ENCODE data around the gene FGF7. TPM values are rescaled to one million over a fixed set of nuclear protein-coding genes. Genes with fewer than 3 reads are reported as not detected.

Gene FGF7
- total RNA-seq = 377 and 445 TPM in 2 replicates

DNA sequence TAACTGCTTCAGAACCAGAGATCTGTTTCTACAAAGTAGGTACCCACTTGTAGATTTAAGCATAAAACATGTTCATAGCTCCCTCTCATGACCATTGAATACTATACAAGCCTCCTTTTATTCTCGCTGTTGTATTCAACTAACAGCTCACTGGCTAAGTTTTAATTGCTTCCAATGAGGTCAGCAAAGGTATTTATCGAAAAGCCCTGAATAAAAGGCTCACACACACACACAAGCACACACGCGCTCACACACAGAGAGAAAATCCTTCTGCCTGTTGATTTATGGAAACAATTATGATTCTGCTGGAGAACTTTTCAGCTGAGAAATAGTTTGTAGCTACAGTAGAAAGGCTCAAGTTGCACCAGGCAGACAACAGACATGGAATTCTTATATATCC is at the start of gene FGF7:
FGF7 (plus strand) TSS at position 222 of the 400 bp plus-strand sequence. CDS start 1,056 bp downstream, outside the sequence.
- Histone ChIP-seq H3K27ac (ENCODE audit: low read depth, low read length) (peak within 1 kb of the TSS; percentile 77), H3K4me2 (ENCODE audit: insufficient read depth, low read length) (peak within 1 kb of the TSS; percentile 79), H3K4me3 (ENCODE audit: insufficient read depth, low read length) (peak within 1 kb of the TSS; percentile 80)

GRCh38 chr15:49379996-49380395 is 43.0 kb upstream of the FGF7 start:
- Histone ChIP-seq H3K27me3 (ENCODE audit: insufficient read depth, low read length) (no peaks in the 10 kb centered on the region), H3K27ac (ENCODE audit: low read depth, low read length) (no peak overlapping the region), H3K4me1 (ENCODE audit: insufficient read depth, low read length) (no peaks in the 10 kb centered on the region), H3K4me3 (ENCODE audit: insufficient read depth, low read length) (no peak overlapping the region), H3K9me3 (ENCODE audit: low read depth, low read length) (no peaks in the 10 kb centered on the region), H3K36me3 (ENCODE audit: insufficient read depth, low read length) (no peaks in the 10 kb centered on the region), H3K4me2 (ENCODE audit: insufficient read depth, low read length) (no peak overlapping the region), H4K20me1 (ENCODE audit: insufficient read depth, low read length) (no peaks in the 10 kb centered on the region), H2AFZ (ENCODE audit: low read length) (no peak overlapping the region), H3K79me2 (ENCODE audit: insufficient read depth, low read length) (no peaks in the 10 kb centered on the region)
- TF ChIP-seq, protein P1, sequence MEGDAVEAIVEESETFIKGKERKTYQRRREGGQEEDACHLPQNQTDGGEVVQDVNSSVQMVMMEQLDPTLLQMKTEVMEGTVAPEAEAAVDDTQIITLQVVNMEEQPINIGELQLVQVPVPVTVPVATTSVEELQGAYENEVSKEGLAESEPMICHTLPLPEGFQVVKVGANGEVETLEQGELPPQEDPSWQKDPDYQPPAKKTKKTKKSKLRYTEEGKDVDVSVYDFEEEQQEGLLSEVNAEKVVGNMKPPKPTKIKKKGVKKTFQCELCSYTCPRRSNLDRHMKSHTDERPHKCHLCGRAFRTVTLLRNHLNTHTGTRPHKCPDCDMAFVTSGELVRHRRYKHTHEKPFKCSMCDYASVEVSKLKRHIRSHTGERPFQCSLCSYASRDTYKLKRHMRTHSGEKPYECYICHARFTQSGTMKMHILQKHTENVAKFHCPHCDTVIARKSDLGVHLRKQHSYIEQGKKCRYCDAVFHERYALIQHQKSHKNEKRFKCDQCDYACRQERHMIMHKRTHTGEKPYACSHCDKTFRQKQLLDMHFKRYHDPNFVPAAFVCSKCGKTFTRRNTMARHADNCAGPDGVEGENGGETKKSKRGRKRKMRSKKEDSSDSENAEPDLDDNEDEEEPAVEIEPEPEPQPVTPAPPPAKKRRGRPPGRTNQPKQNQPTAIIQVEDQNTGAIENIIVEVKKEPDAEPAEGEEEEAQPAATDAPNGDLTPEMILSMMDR (IDR thresholded peaks at IDR 0.05; ENCODE audit: extremely low read depth, low read depth, low read length) = no peak
- no peak for DNase-seq (ENCODE audit: insufficient read length, low spot score, missing footprints)

More for the DNA sequence above, at the start of gene FGF7:
- no peaks in the 10 kb centered on the region for H4K20me1 ChIP-seq (ENCODE audit: insufficient read depth, low read length)
- no peaks in the 10 kb centered on the region for H3K27me3 ChIP-seq (ENCODE audit: insufficient read depth, low read length)
- H3K4me1 ChIP-seq (ENCODE audit: insufficient read depth, low read length) = peaks cover 9% of the 10 kb centered on the region
- H3K79me2 ChIP-seq (ENCODE audit: insufficient read depth, low read length) = peaks cover 48% of the 10 kb centered on the region
- TF ChIP-seq, protein P1 (IDR thresholded peaks at IDR 0.05; ENCODE audit: extremely low read depth, low read depth, low read length) = peak; percentile 47
- peak within 1 kb of the TSS; percentile 30 for H2AFZ ChIP-seq (ENCODE audit: low read length)
- H3K36me3 ChIP-seq (ENCODE audit: insufficient read depth, low read length) = peaks cover 10% of the 10 kb centered on the region
- peak; percentile 56 for DNase-seq (ENCODE audit: insufficient read length, low spot score, missing footprints)
- H3K9me3 ChIP-seq (ENCODE audit: low read depth, low read length) = no peaks in the 10 kb centered on the region

DNA sequence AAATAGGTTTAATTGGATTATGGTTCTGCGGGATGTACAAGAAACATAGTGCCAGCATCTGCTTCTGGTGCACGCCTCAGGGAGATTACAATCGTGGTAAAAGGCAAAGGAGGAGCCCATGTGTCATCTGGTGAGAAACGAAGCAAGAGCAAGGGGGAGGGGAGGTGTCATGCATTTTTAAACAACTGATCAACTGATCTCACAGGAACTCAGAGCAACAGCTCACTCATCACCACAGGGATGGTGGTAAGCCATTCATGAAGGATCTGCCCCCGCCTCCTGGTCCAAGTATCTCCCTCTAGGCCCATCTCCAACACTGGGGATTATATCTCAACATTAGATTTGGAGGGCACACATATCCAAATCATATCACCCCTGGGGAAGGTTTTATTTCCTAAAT is 42.1 kb upstream of the FGF7 start:
- no peaks in the 10 kb centered on the region for H3K4me1 ChIP-seq (ENCODE audit: insufficient read depth, low read length)
- no peaks in the 10 kb centered on the region for H3K36me3 ChIP-seq (ENCODE audit: insufficient read depth, low read length)
- no peak for DNase-seq (ENCODE audit: insufficient read length, low spot score, missing footprints)
- no peak overlapping the region for H3K4me3 ChIP-seq (ENCODE audit: insufficient read depth, low read length)
- no peaks in the 10 kb centered on the region for H4K20me1 ChIP-seq (ENCODE audit: insufficient read depth, low read length)
- H2AFZ ChIP-seq (ENCODE audit: low read length) = no peak overlapping the region
- no peaks in the 10 kb centered on the region for H3K79me2 ChIP-seq (ENCODE audit: insufficient read depth, low read length)
- no peak overlapping the region for H3K4me2 ChIP-seq (ENCODE audit: insufficient read depth, low read length)
- no peak overlapping the region for H3K27ac ChIP-seq (ENCODE audit: low read depth, low read length)
- no peaks in the 10 kb centered on the region for H3K9me3 ChIP-seq (ENCODE audit: low read depth, low read length)
- no peaks in the 10 kb centered on the region for H3K27me3 ChIP-seq (ENCODE audit: insufficient read depth, low read length)
- TF ChIP-seq, protein P1 (IDR thresholded peaks at IDR 0.05; ENCODE audit: extremely low read depth, low read depth, low read length) = no peak

DNA sequence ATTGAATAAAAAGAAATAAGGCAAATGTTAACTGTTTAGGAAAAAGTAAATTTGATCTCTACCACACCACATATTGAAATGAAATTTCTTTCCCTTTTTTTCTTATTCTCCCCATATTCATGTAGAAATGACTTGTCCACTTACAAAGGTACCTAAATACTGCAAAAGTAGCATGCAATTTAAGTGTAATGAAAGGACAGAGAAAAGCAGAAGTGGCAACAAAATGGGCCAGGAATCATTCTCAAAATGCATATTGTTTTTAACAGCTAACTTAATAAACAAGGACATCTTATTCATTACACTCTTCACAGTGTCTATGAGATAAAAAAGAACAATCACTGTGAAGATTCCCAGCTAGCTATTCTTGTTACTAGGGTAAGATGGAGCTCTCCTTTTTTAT is 40.6 kb upstream of the FGF7 start:
- Histone ChIP-seq H2AFZ (ENCODE audit: low read length) (no peak overlapping the region), H3K4me3 (ENCODE audit: insufficient read depth, low read length) (no peak overlapping the region), H3K27ac (ENCODE audit: low read depth, low read length) (no peak overlapping the region), H3K4me1 (ENCODE audit: insufficient read depth, low read length) (no peaks in the 10 kb centered on the region), H3K27me3 (ENCODE audit: insufficient read depth, low read length) (no peaks in the 10 kb centered on the region), H3K79me2 (ENCODE audit: insufficient read depth, low read length) (no peaks in the 10 kb centered on the region), H4K20me1 (ENCODE audit: insufficient read depth, low read length) (no peaks in the 10 kb centered on the region), H3K36me3 (ENCODE audit: insufficient read depth, low read length) (no peaks in the 10 kb centered on the region), H3K4me2 (ENCODE audit: insufficient read depth, low read length) (no peak overlapping the region), H3K9me3 (ENCODE audit: low read depth, low read length) (no peaks in the 10 kb centered on the region)
- peak; percentile 6 for DNase-seq (ENCODE audit: insufficient read length, low spot score, missing footprints)
- TF ChIP-seq, protein P1 (IDR thresholded peaks at IDR 0.05; ENCODE audit: extremely low read depth, low read depth, low read length) = no peak

Data from osteoblast (primary cell).